Non-pigmented ciliary epithelial cell (primary cell): ENCODE results near the gene PIP4K2A.
A peak's percentile ranks its signal among the peaks of the same experiment; 100 is the strongest.
"Not testable (repeated sequence)": the region's sequence is repeated elsewhere in the genome, so short reads cannot be mapped to it uniquely, and the experiment has no call there.

Source experiments
- DNase-seq: peaks from one replicate; pipeline ENCODE4 v3.0.0-alpha.2; 2010; ENCODE audit warnings: low read depth

The PIP4K2A gene

GRCh38 chr10:22514414-22514758 is 200.0 kb downstream of the PIP4K2A start:
- not testable (repeated sequence) for DNase-seq

GRCh38 chr10:22513483-22514413 is 200.6 kb downstream of the PIP4K2A start:
- peak; percentile 17 for DNase-seq

GRCh38 chr10:22512015-22512414 is 202.4 kb downstream of the PIP4K2A start:
- not testable (repeated sequence) for DNase-seq

- DNase-seq: not testable (repeated sequence)
Observed at GRCh38 chr10:22508214-22508613, 206.2 kb downstream of the PIP4K2A start.

GRCh38 chr10:22505911-22506685 is 208.3 kb downstream of the PIP4K2A start:
- no peak for DNase-seq

- DNase-seq: no peak
Observed at GRCh38 chr10:22504766-22505165, 209.6 kb downstream of the PIP4K2A start.

- no peak for DNase-seq
Observed at GRCh38 chr10:22503315-22504088, 210.9 kb downstream of the PIP4K2A start.

GRCh38 chr10:22501863-22502262 is 212.5 kb downstream of the PIP4K2A start:
- DNase-seq: no peak

- no peak for DNase-seq
Observed at GRCh38 chr10:22501413-22501812, 213.0 kb downstream of the PIP4K2A start.

GRCh38 chr10:22500656-22501340 is 213.6 kb downstream of the PIP4K2A start:
- no peak for DNase-seq

- not testable (repeated sequence) for DNase-seq
Observed at GRCh38 chr10:22499973-22500372, 214.4 kb downstream of the PIP4K2A start.

GRCh38 chr10:22495396-22495795 is 219.0 kb downstream of the PIP4K2A start:
- no peak for DNase-seq

GRCh38 chr10:22494007-22494406 is 220.4 kb downstream of the PIP4K2A start:
- no peak for DNase-seq

- no peak for DNase-seq
Observed at GRCh38 chr10:22491931-22492615, 222.3 kb downstream of the PIP4K2A start.

- DNase-seq: no peak
Observed at GRCh38 chr10:22491480-22491879, 222.9 kb downstream of the PIP4K2A start.

GRCh38 chr10:22489975-22490374 is 224.4 kb downstream of the PIP4K2A start:
- no peak for DNase-seq

GRCh38 chr10:22489467-22489866 is 224.9 kb downstream of the PIP4K2A start:
- no peak for DNase-seq

GRCh38 chr10:22486431-22486830 is 227.9 kb downstream of the PIP4K2A start:
- DNase-seq: no peak
